Midbrain (tissue), 1 donor: ENCODE data around the gene DUSP22.

ENCODE experiments used
- DNase-seq: peaks from one replicate; lab custom pipeline; 2025; lab: John Stamatoyannopoulos, UW

Gene DUSP22

GRCh38 chr6:311679-312220 is 19.5 kb downstream of the DUSP22 start:
- DNase-seq = no peak

- DNase-seq = no peak
Observed at GRCh38 chr6:313087-313486, 20.8 kb downstream of the DUSP22 start.

- DNase-seq = no peak
Observed at GRCh38 chr6:313917-314316, 21.6 kb downstream of the DUSP22 start.

GRCh38 chr6:314377-314776 is 22.1 kb downstream of the DUSP22 start:
- DNase-seq = no peak

- DNase-seq = no peak
Observed at GRCh38 chr6:315226-315625, 22.9 kb downstream of the DUSP22 start.

- no peak for DNase-seq
Observed at GRCh38 chr6:315921-316752, 23.9 kb downstream of the DUSP22 start.

- DNase-seq = no peak
Observed at GRCh38 chr6:316753-317038, 24.4 kb downstream of the DUSP22 start.

- no peak for DNase-seq
Observed at GRCh38 chr6:317060-317447, 24.8 kb downstream of the DUSP22 start.

- DNase-seq = no peak
Observed at GRCh38 chr6:317448-318144, 25.3 kb downstream of the DUSP22 start.

- DNase-seq = no peak
Observed at GRCh38 chr6:318243-318890, 26.1 kb downstream of the DUSP22 start.

- DNase-seq = no peak
Observed at GRCh38 chr6:319177-320131, 27.2 kb downstream of the DUSP22 start.

GRCh38 chr6:320351-321157 is 28.3 kb downstream of the DUSP22 start:
- no peak for DNase-seq

GRCh38 chr6:321158-321438 is 28.8 kb downstream of the DUSP22 start:
- DNase-seq = no peak

- DNase-seq = no peak
Observed at GRCh38 chr6:321536-322258, 29.4 kb downstream of the DUSP22 start.

- no peak for DNase-seq
Observed at GRCh38 chr6:322259-322930, 30.1 kb downstream of the DUSP22 start.

- no peak for DNase-seq
Observed at GRCh38 chr6:322940-323729, 30.8 kb downstream of the DUSP22 start.

GRCh38 chr6:323730-324088 is 31.4 kb downstream of the DUSP22 start:
- DNase-seq = no peak

GRCh38 chr6:324116-324728 is 31.9 kb downstream of the DUSP22 start:
- no peak for DNase-seq

GRCh38 chr6:324729-325125 is 32.4 kb downstream of the DUSP22 start:
- no peak for DNase-seq
